HL-60/S4 (cell line): ENCODE measurements around the gene NR2F6.

Experiments
- in situ Hi-C: fragments of 300-500 bp; cut with MboI; formaldehyde crosslinking; loops from 2 replicates; pipeline ENCODE4 v1.14.3; 2022; ENCODE audit warnings: low sequenced_read_pairs

Gene NR2F6

DNA sequence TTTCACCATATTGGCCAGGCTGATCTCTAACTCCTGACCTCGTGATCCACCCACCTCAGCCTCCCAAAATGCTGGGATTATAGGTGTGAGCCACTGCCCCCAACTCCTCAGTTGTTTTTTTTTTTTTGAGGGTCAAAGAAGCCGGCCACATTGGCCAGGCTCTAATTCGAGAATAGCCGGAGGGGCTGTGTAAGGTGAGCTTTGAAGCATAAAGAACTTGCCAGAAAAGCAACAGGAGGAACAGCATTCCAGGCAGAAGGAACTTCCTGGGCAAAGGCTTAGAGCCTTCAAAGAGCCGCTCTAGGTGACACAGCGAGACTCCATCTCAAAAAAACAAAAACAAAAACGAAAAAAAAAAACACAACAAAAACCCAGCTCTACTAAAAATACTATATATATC is 20.3 kb upstream of the NR2F6 start:
- in situ Hi-C loops = no loop called here

DNA sequence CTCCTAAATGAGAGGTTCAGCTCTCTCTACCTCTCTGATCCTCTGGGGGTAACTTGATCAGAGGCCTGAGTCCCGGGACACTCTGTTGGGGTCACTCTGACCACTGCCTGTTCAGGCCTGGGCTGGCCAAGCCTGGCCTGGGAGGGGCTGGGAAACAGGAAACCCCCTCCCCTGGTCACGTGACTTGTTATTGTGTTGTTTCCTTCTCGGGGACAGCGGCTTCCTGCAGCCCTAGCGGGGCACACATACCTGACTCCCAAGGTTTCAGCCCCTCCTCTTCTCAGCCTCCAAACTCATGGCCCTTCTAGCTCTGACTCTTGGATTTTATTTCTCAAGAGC is 18.9 kb upstream of the NR2F6 start, which contains the start of gene USHBP1:
TSS of gene USHBP1 (minus strand) at position 105 of the 339 bp plus-strand sequence. CDS start 446 bp downstream, outside the sequence.
- in situ Hi-C loops = no loop called here

DNA sequence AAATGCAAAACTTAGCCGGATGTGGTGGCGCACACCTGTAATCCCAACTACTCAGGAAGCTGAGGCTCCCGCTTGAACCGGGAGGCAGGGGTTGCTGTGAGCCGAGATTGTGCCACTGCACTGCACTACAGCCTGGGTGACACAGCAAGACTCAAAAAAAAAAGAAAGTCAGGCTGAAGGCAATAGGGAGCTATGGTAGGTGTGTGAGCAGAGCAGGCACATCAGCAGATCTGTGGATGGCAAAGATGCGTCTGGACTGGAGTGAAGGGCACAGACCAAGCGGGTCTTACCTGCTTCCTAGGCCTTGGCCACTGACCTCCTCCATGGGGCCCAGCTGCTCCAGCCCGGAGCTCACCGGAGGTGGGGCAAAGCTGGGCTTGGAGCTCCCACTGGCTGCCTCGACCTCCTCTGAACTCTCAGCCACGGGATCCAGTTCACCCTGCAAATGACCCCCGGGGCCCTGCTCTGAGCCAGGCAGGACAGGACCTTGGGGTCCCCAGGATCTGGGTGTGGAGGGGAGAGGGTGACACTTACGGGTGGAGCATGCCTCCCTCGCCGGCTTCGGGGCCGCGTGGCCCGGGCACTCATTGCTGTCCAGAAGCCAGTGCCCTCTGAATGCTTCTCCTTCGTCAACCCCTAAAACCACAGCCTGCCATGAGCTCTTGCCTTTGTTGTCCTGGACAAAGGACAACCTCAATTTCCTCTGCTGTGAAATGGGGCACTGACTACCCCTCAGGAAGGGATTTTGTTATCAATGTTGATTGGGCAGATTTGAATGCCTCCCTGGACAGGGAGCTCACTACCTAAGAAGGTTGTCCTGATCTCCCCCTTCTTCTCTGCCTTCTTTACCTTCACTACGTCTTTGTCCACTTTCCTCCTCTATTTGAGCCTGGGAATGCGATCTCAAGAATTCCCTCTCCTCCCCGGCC is 18.3 kb upstream of the NR2F6 start:
- in situ Hi-C loops = no loop called here

GRCh38 chr19:17262557-17262956 is 16.8 kb upstream of the NR2F6 start:
- in situ Hi-C loops = no loop called here

DNA sequence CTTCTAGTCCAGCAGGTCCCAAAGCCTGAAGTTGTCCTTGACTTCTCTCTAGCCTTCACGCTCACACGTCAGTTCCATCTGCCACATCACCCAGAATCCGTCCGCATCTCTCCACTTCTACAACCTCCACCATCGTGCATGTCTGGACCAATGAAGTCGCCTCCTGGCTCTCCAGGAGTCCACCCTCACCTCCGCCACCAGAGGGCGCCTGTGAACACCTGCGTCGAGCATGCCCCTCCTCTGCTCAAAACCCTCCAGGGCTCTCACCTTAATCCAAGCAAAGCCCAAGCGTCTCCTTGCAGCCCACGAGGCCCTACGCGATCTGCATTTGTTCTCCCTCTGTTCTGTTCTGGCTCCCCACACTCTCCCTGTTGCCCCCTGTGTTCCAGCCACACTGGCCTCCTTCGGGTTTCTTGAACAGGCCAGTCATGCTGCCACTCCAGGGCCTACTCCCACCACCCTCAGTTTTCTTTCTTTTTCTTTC is 15.2 kb upstream of the NR2F6 start:
- in situ Hi-C loops = no loop called here

- in situ Hi-C loops = no loop called here
These were observed 14.2 kb upstream of the NR2F6 start for GRCh38 chr19:17259934-17260333.

DNA sequence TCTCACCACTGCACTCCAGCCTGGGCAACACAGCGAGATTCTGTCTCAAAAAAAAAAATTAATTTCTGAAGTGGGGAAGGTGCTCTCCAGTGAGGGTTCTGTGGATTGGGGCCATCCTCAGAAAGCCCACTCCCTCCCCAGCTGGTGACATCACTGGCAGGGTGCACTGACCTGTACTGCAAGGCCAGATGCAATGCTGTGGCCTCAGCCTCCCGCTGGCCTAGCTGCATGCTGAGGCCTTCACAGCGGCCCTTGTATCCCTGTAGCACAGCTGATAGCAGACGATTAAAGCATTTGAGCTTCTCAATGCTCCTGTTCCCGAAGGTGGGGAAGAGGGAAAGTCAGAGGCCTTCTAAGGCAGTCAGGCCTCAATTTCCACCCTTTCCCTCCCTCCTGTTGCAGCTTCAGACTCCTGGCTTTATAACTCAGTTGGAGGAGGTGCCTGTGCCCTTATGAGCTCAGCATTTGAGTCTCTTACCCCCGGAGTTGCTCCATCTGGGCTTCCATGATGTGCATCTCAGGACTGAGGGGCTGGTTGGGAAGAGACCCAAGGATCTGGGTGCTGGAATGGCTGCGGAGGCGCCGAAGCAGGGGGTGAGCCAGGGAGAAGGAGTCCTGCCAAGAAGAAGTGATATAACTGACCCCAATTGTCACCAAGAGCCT is 13.5 kb upstream of the NR2F6 start:
- in situ Hi-C loops = no loop called here

- in situ Hi-C loops = no loop called here
These were observed 10.4 kb upstream of the NR2F6 start for GRCh38 chr19:17256130-17256529.

GRCh38 chr19:17255150-17255621 is 9.5 kb upstream of the NR2F6 start:
- in situ Hi-C loops = no loop called here

- in situ Hi-C loops = no loop called here
These were observed 8.9 kb upstream of the NR2F6 start for GRCh38 chr19:17254636-17255035.

GRCh38 chr19:17249887-17250548 is 4.3 kb upstream of the NR2F6 start:
- in situ Hi-C loops = no loop called here

- in situ Hi-C loops = no loop called here
These were observed 2.5 kb upstream of the NR2F6 start for GRCh38 chr19:17248011-17248776.

DNA sequence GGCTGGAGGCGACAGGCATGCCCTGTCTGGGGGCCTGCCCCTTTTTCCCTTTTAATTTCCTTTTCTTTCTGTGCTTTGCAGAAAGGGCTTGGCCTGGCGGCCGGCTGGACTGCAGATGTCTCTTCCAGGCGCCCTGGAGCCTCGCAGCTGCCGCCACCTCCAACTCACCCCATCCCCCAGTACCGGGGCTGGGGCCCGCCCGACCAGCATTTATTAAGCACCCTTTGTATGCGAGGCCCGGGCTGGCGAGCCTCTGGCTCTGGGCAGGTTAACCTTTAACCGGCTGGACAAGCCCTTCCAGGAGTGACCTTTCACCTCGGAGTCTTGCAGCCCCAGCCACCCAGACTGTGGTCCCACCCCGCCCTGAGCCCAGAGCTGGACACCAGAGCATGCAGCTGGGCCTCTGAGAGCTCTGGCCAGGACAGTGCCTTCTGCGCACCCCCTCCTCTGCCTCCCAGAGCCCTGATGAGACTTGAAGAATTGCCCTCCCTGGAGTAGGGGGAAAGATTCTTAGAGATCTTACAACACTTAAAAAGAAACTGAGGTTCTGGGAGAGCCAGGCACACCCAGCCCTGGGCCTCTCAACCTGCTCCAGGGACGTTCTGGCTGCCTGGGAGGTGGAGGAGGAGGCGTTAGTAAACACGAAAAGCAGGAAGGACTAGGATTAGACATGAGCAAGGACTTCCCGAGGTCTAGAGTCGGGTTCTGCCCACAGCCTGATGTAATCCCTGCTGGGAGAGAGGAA is 1.1 kb upstream of the NR2F6 start:
- in situ Hi-C loops = no loop called here

DNA sequence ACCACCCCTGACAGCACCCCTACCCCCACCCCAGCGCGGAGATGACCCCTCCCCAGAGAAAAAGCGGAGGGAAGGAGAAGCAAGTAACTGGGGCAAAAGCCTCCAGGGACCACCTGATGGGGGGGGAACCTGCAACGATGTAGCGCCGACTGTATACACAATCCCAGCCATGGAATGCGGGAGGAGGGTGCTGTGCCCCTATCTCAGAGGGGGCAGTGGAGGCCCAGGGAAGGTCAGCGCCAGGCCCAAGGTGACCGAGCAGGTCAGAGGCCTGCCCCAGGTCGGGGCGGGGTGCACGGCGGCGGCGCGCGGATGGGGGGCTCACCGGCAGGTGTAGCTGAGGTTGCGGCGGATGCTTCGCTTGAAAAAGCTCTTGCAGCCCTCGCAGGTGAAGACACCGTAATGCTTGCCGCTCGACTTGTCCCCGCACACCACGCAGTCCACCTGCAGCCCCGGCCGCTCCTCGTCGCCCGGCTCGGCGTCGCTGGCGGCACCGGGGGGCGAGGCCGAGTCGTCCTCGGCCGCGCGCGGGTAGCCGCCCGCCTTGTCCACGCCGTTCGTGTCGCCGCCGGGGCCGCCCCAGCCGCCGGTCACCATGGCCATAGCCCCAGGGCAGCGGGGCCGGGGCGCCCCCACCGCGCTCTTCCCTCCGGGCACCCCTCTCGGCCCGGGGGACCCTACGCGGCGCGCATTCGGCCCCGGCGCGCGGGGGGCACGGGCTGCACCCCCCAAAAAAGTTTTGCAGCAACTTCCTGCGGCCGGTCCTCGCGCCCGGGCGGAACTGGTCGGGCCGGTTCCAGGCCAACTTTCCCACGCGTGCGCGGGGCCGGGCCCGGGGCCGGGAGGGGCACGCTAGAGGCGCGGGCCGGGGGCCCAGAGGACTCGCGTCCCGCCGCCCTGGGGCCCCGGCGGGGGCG is 843 bp downstream of the NR2F6 start:
- in situ Hi-C loops = no loop called here

- in situ Hi-C loops = no loop called here
These were observed 1.7 kb downstream of the NR2F6 start for GRCh38 chr19:17243830-17244617.

DNA sequence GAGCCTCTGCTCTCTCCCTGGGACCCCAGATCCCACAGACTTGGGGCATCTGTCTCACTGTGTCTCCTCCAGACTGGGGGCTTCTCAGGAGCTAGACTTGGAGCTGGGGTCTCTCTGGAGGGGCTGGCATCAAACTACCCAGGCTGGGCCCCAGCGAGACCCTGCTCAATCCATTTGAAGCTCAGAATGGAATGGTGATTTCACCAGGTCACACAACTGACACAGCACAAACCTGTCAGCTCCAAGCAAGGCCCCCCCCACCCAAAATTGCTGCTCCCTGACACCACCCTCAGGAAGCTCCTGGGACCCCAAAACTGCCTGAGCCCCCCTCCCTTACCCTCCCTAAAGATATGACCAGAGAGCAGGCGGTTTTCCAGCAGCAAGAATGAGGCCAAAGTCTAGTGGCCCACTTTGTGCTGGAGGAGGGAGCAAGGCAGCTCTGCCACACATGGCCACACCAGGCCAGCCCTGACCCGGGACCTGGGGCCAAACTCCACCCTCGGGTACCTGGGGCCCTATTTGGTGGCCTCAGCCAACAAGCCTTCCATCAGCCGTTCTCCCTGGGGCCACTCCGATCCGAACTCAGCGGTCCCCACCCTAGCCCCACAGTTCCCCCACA is 2.4 kb downstream of the NR2F6 start:
- in situ Hi-C loops = no loop called here

- in situ Hi-C loops = no loop called here
These were observed 3.1 kb downstream of the NR2F6 start for GRCh38 chr19:17242431-17243208.
